B cell (primary cell): ENCODE data around the gene TESK2. TPM values are rescaled to one million over a fixed set of nuclear protein-coding genes. Genes with fewer than 3 reads are reported as not detected.

Source experiments
- ATAC-seq: fragments of 200-7000 bp; cut with Tn5 transposase; one replicate; pipeline ENCODE4 v1.10.0; 2021; ENCODE audit warnings: low read depth, mild to moderate bottlenecking, moderate number of reproducible peaks, moderate library complexity
- CTCF ChIA-PET: fragments of 350-600 bp; sonication (Branson Sonifier 250); formaldehyde crosslinking; loops from one replicate; lab custom pipeline; 2021; ENCODE audit warnings: antibody characterized with exemption, inconsistent platforms; lab: Charles Lee
- POLR2A ChIA-PET: fragments of 350-600 bp; sonication (Branson Sonifier 250); formaldehyde crosslinking; loops from one replicate; lab custom pipeline; 2021; ENCODE audit warnings: antibody characterized with exemption; lab: Charles Lee
- DNase-seq: peaks from one replicate; pipeline ENCODE4 v3.0.0; 2013
- H2AFZ ChIP-seq: 2 replicates; pipeline ENCODE4 v1.6.1; 2012; ENCODE audit warnings: mild to moderate bottlenecking, low read depth, low read length; ENCODE audit not compliant: insufficient read depth, poor library complexity, severe bottlenecking
- H3K27ac ChIP-seq, 2 donors: 1 replicate in 1 of 2; 2 replicates in 1 of 2; pipeline ENCODE4 v1.5.1; 2012 to 2013; ENCODE audit warnings: low read length in 2 of 2, mild to moderate bottlenecking in 2 of 2, moderate library complexity in 1 of 2
- H3K27me3 ChIP-seq, 4 experiments: fragments of 200-600 bp in 1 of 4; sonication (generic) in 1 of 4; replicated peaks in 1 of 4; 1 replicate in 2 of 4; 2 replicates in 2 of 4; pipeline versions ENCODE4 v1.6.1 to v1.7.0; 2013 to 2016; ENCODE audit warnings: low read length in 3 of 4, mild to moderate bottlenecking in 2 of 4, mixed read lengths in 1 of 4, moderate library complexity in 1 of 4; ENCODE audit not compliant: insufficient read depth in 4 of 4, control insufficient read depth in 3 of 4; ENCODE audit errors: control extremely low read depth in 1 of 4
- H3K36me3 ChIP-seq, 2 experiments: replicated peaks in 1 of 2; 1 replicate in 1 of 2; 2 replicates in 1 of 2; pipeline versions ENCODE4 v1.6.1 to v1.7.1; 2013; ENCODE audit warnings: low read length in 1 of 2; ENCODE audit not compliant: insufficient read depth in 2 of 2, control insufficient read depth in 1 of 2; ENCODE audit errors: control extremely low read depth in 1 of 2, extremely low read depth in 1 of 2
- H3K4me1 ChIP-seq, 2 donors: fragments of 200-600 bp in 1 of 2; sonication (generic) in 1 of 2; 1 replicate in 1 of 2; 2 replicates in 1 of 2; pipeline versions ENCODE4 v1.5.1 to v1.6.1; 2013 to 2017; ENCODE audit warnings: low read length in 2 of 2; ENCODE audit not compliant: control insufficient read depth in 2 of 2, insufficient read depth in 2 of 2
- H3K4me2 ChIP-seq: replicated peaks from 2 replicates; pipeline ENCODE3; 2012; ENCODE audit warnings: mild to moderate bottlenecking, low read depth, low read length; ENCODE audit not compliant: poor library complexity, severe bottlenecking
- H3K4me3 ChIP-seq, 5 experiments: fragments of 200-600 bp in 1 of 5; sonication (generic) in 1 of 5; 1 replicate in 3 of 5; 2 replicates in 2 of 5; pipeline versions ENCODE4 v1.5.1 to v1.7.0; 2011 to 2016; ENCODE audit warnings: low read length in 4 of 5, mild to moderate bottlenecking in 4 of 5, low read depth in 2 of 5, control low read depth in 1 of 5, moderate library complexity in 1 of 5; ENCODE audit not compliant: insufficient read depth in 1 of 5; ENCODE audit errors: control extremely low read depth in 1 of 5, extremely low read depth in 1 of 5
- H3K79me2 ChIP-seq: fragments of 200-600 bp; sonication (generic); one replicate; pipeline ENCODE4 v1.6.0; 2016; ENCODE audit warnings: low read length; ENCODE audit not compliant: control insufficient read depth, insufficient read depth
- H3K9ac ChIP-seq: fragments of 200-600 bp; sonication (generic); 2 replicates; pipeline ENCODE4 v1.6.1; 2017; ENCODE audit warnings: mild to moderate bottlenecking, low read length, moderate library complexity
- H3K9me3 ChIP-seq, 3 donors: one replicate each; pipeline versions ENCODE4 v1.6.1 to v1.7.1; 2013; ENCODE audit warnings: low read length in 2 of 3; ENCODE audit not compliant: control insufficient read depth in 2 of 3, insufficient read depth in 1 of 3; ENCODE audit errors: control extremely low read depth in 1 of 3
- H4K20me1 ChIP-seq: 2 replicates; pipeline ENCODE4 v1.6.0; 2012; ENCODE audit warnings: mild to moderate bottlenecking, low read length; ENCODE audit not compliant: insufficient read depth, control insufficient read depth, poor library complexity, severe bottlenecking
- H3K27ac Mint-ChIP-seq: one replicate; pipeline ENCODE4 v1.8.0; 2021; ENCODE audit warnings: mixed read lengths
- H3K27me3 Mint-ChIP-seq: one replicate; pipeline ENCODE4 v1.8.0; 2021; ENCODE audit warnings: mixed read lengths
- H3K4me1 Mint-ChIP-seq: one replicate; pipeline ENCODE4 v1.8.0; 2021; ENCODE audit warnings: mixed read lengths
- H3K4me3 Mint-ChIP-seq: one replicate; pipeline ENCODE4 v1.8.0; 2021; ENCODE audit warnings: mixed read lengths
- H3K9me3 Mint-ChIP-seq: one replicate; pipeline ENCODE4 v1.8.0; 2022; ENCODE audit warnings: mixed read lengths; ENCODE audit not compliant: insufficient read depth
- CTCF ChIP-seq: fragments of 200-600 bp; IDR thresholded peaks from one replicate; pipeline ENCODE4 v1.8.0; 2022; ENCODE audit warnings: antibody characterized with exemption, mild to moderate bottlenecking
- EZH2 ChIP-seq: IDR thresholded peaks from 2 replicates; pipeline ENCODE4 v1.6.1; 2012; ENCODE audit warnings: borderline replicate concordance, low read depth, mild to moderate bottlenecking, moderate library complexity, low read length; ENCODE audit not compliant: insufficient read depth, poor library complexity, severe bottlenecking
- WGBS: methylation state at CpG from one replicate; pipeline ENCODE4 v1.1.5; 2013; ENCODE audit warnings: missing lambda C conversion rate; ENCODE audit not compliant: insufficient coverage; 5-methylcytosine and 5-hydroxymethylcytosine counted together
- intact Hi-C: fragments of 100-400 bp; cut with micrococcal nuclease; formaldehyde crosslinking; loops from one replicate; pipeline ENCODE4 v1.10.0; 2022
- polyA plus RNA-seq: library from polyadenylated mRNA; depleted of rRNA; stranded (reverse); fragments of >200 nt; gene quantifications from 2 replicates; pipeline ENCODE4 v1.2.3, GENCODE V29; 2012
- total RNA-seq, 2 donors: library from RNA; stranded (reverse); fragments of 120-200 nt in 1 of 2; gene quantifications; 1 replicate in 1 of 2; 2 replicates in 1 of 2; pipeline versions ENCODE4 v1.2.3 to v1.2.4, GENCODE V29; 2013 to 2022

Gene TESK2
- total and polyA plus RNA-seq, 2 donors (not counting 1 experiment from before 2014, with no cell fraction given): 21.7 to 27.0 TPM

GRCh38 chr1:45437323-45437722, 53.6 kb downstream of the TESK2 start:
- intact Hi-C loops: no loop called here
- CTCF ChIA-PET: no interaction called here
- Histone ChIP-seq H3K4me1 (no peaks in the 10 kb centered on the region), H3K27me3 (no peaks in the 10 kb centered on the region), H3K9ac (no peak overlapping the region), H3K9me3 (no peaks in the 10 kb centered on the region), H2AFZ (no peak overlapping the region), H4K20me1 (no peaks in the 10 kb centered on the region), H3K4me3 (no peak overlapping the region), H3K4me2 (no peak overlapping the region), H3K36me3 (no peaks in the 10 kb centered on the region), H3K79me2 (peaks cover 11% of the 10 kb centered on the region), H3K27ac (no peak overlapping the region)
- Mint-ChIP-seq H3K9me3 (no peaks in the 10 kb centered on the region), H3K27ac (no peak overlapping the region), H3K27me3 (no peaks in the 10 kb centered on the region), H3K4me1 (no peaks in the 10 kb centered on the region), H3K4me3 (no peak overlapping the region)
- TF ChIP-seq CTCF: no peak
- TF ChIP-seq EZH2: no peak
- ATAC-seq (no peak), DNase-seq (no peak)
- POLR2A ChIA-PET: interaction anchor here (0.5 kb wide), 1 partner anchor 166 kb away, joined by 3 read pairs; no protein-coding TSS in a partner anchor

DNA sequence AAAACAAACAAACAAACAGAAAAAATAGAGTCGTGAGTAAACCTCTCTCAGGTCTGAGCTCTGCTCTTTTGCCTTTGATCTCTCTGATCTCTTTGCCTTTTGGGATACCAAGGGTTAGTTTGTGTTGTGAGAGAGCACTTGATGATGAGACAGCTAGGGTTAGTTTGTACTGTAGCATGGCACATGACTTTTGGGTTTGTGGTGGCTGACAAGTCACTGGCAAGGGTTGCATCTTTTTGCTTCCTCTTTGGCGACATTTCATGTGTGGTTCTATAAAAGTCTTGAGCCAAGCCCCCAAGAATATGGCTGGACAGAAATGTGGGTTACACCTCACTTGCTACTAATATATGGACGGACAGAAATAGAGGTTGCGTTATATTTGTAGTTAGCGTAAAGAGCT, 60.5 kb downstream of the TESK2 start:
- no peaks in the 10 kb centered on the region for H3K36me3 ChIP-seq

More for the DNA sequence above, 60.5 kb downstream of the TESK2 start:
- ATAC-seq (peak; percentile 14), DNase-seq (no peak)
- no peaks in the 10 kb centered on the region for H3K27me3 ChIP-seq
- ChIA-PET CTCF (interaction anchor here (1.1 to 3.5 kb wide), 3 partner anchors 60 to 128 kb away, joined by 3 to 11 read pairs (median 5); partner anchors contain the start of gene TESK2), POLR2A (interaction anchor here (0.5 to 1.9 kb wide), 4 partner anchors 14 to 699 kb away, joined by 3 to 6 read pairs (median 4); partner anchors contain the start of genes RNU5D-1 and TESK2)
- H4K20me1 ChIP-seq: no peaks in the 10 kb centered on the region
- no CpG with 5 or more reads among the region's 5 CpGs for WGBS
- H3K27ac Mint-ChIP-seq: peak overlapping the region; percentile 89
- H3K4me2 ChIP-seq: no peak overlapping the region
- TF ChIP-seq CTCF: no peak
- H2AFZ ChIP-seq: peak overlapping the region; percentile 20
- H3K27me3 Mint-ChIP-seq: no peaks in the 10 kb centered on the region
- peak overlapping the region in 1 of 2 donors; percentile 51 for H3K27ac ChIP-seq
- H3K79me2 ChIP-seq: peaks cover 12% of the 10 kb centered on the region
- H3K9me3 ChIP-seq: no peaks in the 10 kb centered on the region
- H3K4me3 Mint-ChIP-seq: peak overlapping the region; percentile 55
- H3K9me3 Mint-ChIP-seq: no peaks in the 10 kb centered on the region
- H3K9ac ChIP-seq: no peak overlapping the region
- intact Hi-C loops: loop anchor here (5.0 kb wide), 1 partner anchor 37 kb away; no protein-coding TSS in a partner anchor
- no peak overlapping the region for H3K4me3 ChIP-seq
- H3K4me1 ChIP-seq: peaks cover 7 to 14% of the 10 kb centered on the region in 2 donors
- H3K4me1 Mint-ChIP-seq: peaks cover 19% of the 10 kb centered on the region
